ENCODE measurements around the gene C2orf78. TPM values are rescaled to one million over a fixed set of nuclear protein-coding genes. Genes with fewer than 3 reads are reported as not detected.
"Not testable (repeated sequence)": the region's sequence is repeated elsewhere in the genome, so short reads cannot be mapped to it uniquely, and the experiment has no call there.

The C2orf78 gene
- total RNA-seq, 1 experiment from 2014 or later: not detected

DNA sequence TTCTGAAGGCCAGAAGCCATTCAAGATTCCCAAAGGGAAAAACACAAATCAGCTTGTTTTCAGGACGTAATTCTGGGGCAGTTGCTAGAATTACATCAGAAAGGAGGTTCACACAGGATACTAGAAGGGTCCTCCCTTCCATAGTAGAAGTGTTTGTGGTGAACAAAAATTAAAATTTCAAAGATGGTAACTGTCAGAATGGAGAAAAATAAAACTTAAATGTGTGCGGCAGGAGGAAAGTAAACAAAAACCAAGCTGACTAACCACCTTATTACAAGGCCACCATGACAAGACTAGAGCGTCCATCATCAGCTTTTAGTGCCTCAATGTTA, 37.1 kb upstream of the C2orf78 start:
- intact Hi-C loops (cut with micrococcal nuclease; ENCODE audit: unreplicated experiment): no loop called here
- TF ChIP-seq, protein P1, sequence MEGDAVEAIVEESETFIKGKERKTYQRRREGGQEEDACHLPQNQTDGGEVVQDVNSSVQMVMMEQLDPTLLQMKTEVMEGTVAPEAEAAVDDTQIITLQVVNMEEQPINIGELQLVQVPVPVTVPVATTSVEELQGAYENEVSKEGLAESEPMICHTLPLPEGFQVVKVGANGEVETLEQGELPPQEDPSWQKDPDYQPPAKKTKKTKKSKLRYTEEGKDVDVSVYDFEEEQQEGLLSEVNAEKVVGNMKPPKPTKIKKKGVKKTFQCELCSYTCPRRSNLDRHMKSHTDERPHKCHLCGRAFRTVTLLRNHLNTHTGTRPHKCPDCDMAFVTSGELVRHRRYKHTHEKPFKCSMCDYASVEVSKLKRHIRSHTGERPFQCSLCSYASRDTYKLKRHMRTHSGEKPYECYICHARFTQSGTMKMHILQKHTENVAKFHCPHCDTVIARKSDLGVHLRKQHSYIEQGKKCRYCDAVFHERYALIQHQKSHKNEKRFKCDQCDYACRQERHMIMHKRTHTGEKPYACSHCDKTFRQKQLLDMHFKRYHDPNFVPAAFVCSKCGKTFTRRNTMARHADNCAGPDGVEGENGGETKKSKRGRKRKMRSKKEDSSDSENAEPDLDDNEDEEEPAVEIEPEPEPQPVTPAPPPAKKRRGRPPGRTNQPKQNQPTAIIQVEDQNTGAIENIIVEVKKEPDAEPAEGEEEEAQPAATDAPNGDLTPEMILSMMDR (conservative IDR thresholded peaks at IDR 0.05; ENCODE audit: low read depth, low read length): no peak
- TF ChIP-seq EZH2 (IDR thresholded peaks at IDR 0.05; ENCODE audit: borderline replicate concordance, low read depth, low read length, poor library complexity, severe bottlenecking): no peak
- H3K27ac ChIP-seq (ENCODE audit: low read depth, low read length, poor library complexity, severe bottlenecking): no peak overlapping the region
- H3K36me3 ChIP-seq (ENCODE audit: insufficient read depth, low read length, poor library complexity, severe bottlenecking): no peaks in the 10 kb centered on the region
- no TSS peak for BruUV-seq (replicated peaks)
- no peaks in the 10 kb centered on the region for H3K9me3 ChIP-seq (ENCODE audit: low read depth, low read length, poor library complexity, severe bottlenecking)
- no peaks in the 10 kb centered on the region for H3K4me1 ChIP-seq (ENCODE audit: insufficient read depth, low read length, poor library complexity, severe bottlenecking)
- no peak overlapping the region for H3K4me3 ChIP-seq (ENCODE audit: low read depth, low read length, poor library complexity, severe bottlenecking)
- ChIA-PET CTCF (interaction anchor here (1.1 kb wide), 1 partner anchor 588 kb away, joined by 3 read pairs; no protein-coding TSS in a partner anchor), POLR2A (ENCODE audit: low non-redundant PET) (no interaction called here)
- no peak for DNase-seq (ENCODE audit: low spot score)
- H3K27me3 ChIP-seq (replicated peaks; ENCODE audit: insufficient read depth, low read depth, low read length, poor library complexity): no peaks in the 10 kb centered on the region

DNA sequence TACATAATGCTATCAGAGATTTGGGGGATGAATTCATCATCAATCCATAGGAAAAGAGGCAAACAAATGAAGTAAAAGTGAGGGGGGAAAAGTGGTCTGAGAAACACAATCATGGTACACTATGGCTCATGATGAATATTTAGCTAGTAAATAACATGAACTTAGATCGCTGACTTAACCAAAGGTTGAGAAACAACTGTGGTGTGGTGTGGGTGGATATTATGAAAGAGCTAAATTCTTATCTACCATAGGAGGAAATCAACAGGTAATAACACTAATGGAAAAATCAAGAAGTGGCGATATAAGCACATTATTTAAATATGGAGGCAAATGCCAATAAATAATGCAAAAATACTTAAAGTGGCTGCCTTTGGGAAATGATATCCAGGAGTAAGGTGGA, 34.7 kb upstream of the C2orf78 start:
- DNase-seq (ENCODE audit: low spot score): no peak
- Histone ChIP-seq H3K27me3 (replicated peaks; ENCODE audit: insufficient read depth, low read depth, low read length, poor library complexity) (no peaks in the 10 kb centered on the region), H3K4me1 (ENCODE audit: insufficient read depth, low read length, poor library complexity, severe bottlenecking) (no peaks in the 10 kb centered on the region), H3K9me3 (ENCODE audit: low read depth, low read length, poor library complexity, severe bottlenecking) (no peaks in the 10 kb centered on the region), H3K36me3 (ENCODE audit: insufficient read depth, low read length, poor library complexity, severe bottlenecking) (no peaks in the 10 kb centered on the region), H3K27ac (ENCODE audit: low read depth, low read length, poor library complexity, severe bottlenecking) (no peak overlapping the region), H3K4me3 (ENCODE audit: low read depth, low read length, poor library complexity, severe bottlenecking) (no peak overlapping the region)
- ChIA-PET POLR2A (ENCODE audit: low non-redundant PET) (no interaction called here), CTCF (interaction anchor here (1.1 kb wide), 1 partner anchor 69 kb away, joined by 3 read pairs; no protein-coding TSS in a partner anchor)
- intact Hi-C loops (cut with micrococcal nuclease; ENCODE audit: unreplicated experiment): no loop called here
- BruUV-seq (replicated peaks): no TSS peak
- TF ChIP-seq, protein P1 (conservative IDR thresholded peaks at IDR 0.05; ENCODE audit: low read depth, low read length): no peak
- no peak for TF ChIP-seq EZH2 (IDR thresholded peaks at IDR 0.05; ENCODE audit: borderline replicate concordance, low read depth, low read length, poor library complexity, severe bottlenecking)

DNA sequence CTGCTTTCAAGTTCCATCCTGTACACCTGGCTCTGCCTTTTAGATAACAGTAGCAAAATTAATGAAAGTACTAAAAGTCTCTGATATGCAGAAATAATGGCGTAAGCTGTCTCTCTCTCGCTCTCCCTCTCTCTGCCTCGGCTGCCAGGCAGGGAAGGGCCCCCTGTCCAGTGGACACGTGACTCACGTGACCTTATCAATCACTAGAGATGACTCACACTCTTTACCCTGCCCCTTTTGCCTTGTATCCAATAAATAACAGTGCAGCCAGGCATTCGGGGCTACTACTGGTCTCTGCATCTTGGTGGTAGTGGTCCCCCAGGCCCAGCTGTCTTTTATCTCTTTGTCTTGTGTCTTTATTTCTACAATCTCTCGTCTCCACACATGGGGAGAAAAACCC, 29.7 kb upstream of the C2orf78 start:
- H3K4me3 ChIP-seq (ENCODE audit: low read depth, low read length, poor library complexity, severe bottlenecking); DNase-seq (ENCODE audit: low spot score); intact Hi-C loops (cut with micrococcal nuclease; ENCODE audit: unreplicated experiment); H3K36me3 ChIP-seq (ENCODE audit: insufficient read depth, low read length, poor library complexity, severe bottlenecking); H3K27me3 ChIP-seq (replicated peaks; ENCODE audit: insufficient read depth, low read depth, low read length, poor library complexity); BruUV-seq (replicated peaks); POLR2A ChIA-PET (ENCODE audit: low non-redundant PET); H3K4me1 ChIP-seq (ENCODE audit: insufficient read depth, low read length, poor library complexity, severe bottlenecking); H3K27ac ChIP-seq (ENCODE audit: low read depth, low read length, poor library complexity, severe bottlenecking); CTCF ChIA-PET; H3K9me3 ChIP-seq (ENCODE audit: low read depth, low read length, poor library complexity, severe bottlenecking): not testable (repeated sequence)

DNA sequence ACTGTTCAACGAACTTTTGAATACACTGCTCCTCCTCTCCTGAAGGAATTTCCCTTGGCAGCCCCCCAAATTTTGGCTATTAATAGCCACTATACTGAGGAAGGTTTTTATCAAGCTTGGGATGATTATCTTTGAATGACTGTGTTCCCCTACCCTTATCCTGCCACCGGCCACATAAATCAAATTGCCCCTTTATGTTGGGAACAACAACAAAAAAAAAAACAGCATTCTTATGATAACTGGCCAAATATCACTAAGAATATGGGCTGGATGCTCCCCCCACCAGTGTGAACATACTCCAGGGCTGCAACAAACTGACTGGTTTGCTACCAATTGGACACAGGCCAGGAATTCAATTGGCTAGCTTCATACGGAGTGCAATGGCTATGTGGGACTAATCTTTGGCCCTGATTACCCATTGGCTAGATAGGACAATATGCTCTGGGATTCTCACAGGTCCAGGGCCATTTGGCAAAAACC, 24.7 kb upstream of the C2orf78 start:
- no peak overlapping the region for H3K27ac ChIP-seq (ENCODE audit: low read depth, low read length, poor library complexity, severe bottlenecking)
- no peaks in the 10 kb centered on the region for H3K9me3 ChIP-seq (ENCODE audit: low read depth, low read length, poor library complexity, severe bottlenecking)
- no peaks in the 10 kb centered on the region for H3K27me3 ChIP-seq (replicated peaks; ENCODE audit: insufficient read depth, low read depth, low read length, poor library complexity)
- POLR2A ChIA-PET (ENCODE audit: low non-redundant PET): no interaction called here
- no peak overlapping the region for H3K4me3 ChIP-seq (ENCODE audit: low read depth, low read length, poor library complexity, severe bottlenecking)
- BruUV-seq (replicated peaks): no TSS peak
- peaks cover 10% of the 10 kb centered on the region for H3K36me3 ChIP-seq (ENCODE audit: insufficient read depth, low read length, poor library complexity, severe bottlenecking)
- CTCF ChIA-PET: no interaction called here
- intact Hi-C loops (cut with micrococcal nuclease; ENCODE audit: unreplicated experiment): no loop called here
- no peaks in the 10 kb centered on the region for H3K4me1 ChIP-seq (ENCODE audit: insufficient read depth, low read length, poor library complexity, severe bottlenecking)
- no peak for DNase-seq (ENCODE audit: low spot score)
- TF ChIP-seq, protein P1 (conservative IDR thresholded peaks at IDR 0.05; ENCODE audit: low read depth, low read length): no peak
- no peak for TF ChIP-seq EZH2 (IDR thresholded peaks at IDR 0.05; ENCODE audit: borderline replicate concordance, low read depth, low read length, poor library complexity, severe bottlenecking)

All from A673 (cell line).